Suppressor macrophage treated with lipopolysaccharide for 4 hours (primary cell): ENCODE data around the gene SMCO4.

Experiments used
- DNase-seq: peaks from one replicate; pipeline ENCODE4 v3.0.0-alpha.2; 2020

Gene SMCO4

GRCh38 chr11:93526641-93527583 lies 16.3 kb downstream of the SMCO4 start:
- DNase-seq: no peak

DNA sequence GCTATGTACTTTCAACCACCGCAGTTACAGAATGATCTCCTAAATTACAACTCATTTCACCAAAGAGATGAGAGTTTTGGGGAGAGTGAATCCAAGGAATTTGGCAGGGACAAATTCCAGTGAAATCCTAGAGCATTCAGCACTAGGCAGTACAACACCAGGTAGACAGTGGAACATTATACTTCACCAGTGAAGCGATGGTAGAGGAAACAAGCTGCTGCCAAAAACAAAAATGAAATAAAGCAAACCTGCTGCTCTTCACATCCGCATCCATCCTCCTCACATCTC lies 16.9 kb downstream of the SMCO4 start:
- DNase-seq: no peak

- peak; percentile 71 for DNase-seq
Measured at GRCh38 chr11:93525601-93526345, 17.4 kb downstream of the SMCO4 start.

- peak; percentile 74 for DNase-seq
Measured at GRCh38 chr11:93524858-93525257, 18.3 kb downstream of the SMCO4 start.

- no peak for DNase-seq
Measured at GRCh38 chr11:93524173-93524536, 19.0 kb downstream of the SMCO4 start.

DNA sequence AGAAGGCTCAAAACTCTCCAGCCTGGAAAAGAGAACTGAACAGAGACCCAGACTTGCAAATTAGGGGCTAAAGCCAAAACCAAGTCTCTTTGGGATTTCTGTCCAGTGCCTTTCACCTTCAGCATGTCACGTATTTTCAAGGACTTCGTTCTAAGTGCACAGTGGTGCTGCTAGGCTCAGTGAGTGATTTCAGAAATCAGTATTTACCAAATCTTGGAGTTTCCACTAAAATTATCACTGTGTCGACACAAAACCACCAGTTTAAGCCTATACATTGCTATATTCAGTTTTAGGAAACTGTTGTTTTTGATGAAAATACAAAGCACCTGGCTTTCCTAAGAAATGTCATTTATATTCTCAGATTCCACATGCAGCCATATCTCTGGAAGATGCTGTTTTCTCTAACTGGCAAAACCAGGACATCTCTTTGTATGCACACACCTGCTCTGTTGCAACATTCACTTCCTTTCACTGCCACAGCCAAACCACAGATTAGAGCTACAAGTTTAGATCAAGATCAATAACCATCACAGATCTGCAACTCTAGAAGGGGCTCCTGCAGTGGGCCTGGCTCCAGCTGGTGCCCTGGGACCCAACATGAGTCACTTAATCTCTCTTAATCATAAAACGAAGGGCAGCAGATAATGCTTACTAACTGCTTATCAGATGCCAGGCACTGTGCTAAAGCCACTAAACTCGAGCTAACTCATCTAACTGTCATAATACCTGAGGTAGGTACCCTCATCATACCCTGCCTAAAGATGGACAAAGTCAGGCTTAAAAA lies 22.3 kb downstream of the SMCO4 start:
- no peak for DNase-seq

DNA sequence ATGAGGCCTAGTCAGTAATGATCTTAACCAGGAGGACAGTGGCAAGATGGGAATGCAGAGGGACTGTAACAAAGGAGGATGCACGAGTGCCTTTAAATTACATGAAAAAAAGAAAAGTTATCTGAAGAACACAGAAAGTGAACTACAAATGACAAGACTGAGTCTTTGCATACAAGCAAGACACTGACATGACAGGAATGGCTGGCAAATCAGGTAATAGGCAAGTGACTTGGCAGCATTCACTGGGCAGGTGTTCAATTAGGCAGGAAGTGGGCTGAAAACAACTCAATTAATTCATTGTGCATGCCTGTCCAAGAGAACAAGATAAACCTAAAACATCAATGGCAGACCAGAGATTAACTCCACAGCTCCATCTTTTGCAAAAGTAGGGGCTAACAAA lies 24.0 kb downstream of the SMCO4 start:
- no peak for DNase-seq

DNA sequence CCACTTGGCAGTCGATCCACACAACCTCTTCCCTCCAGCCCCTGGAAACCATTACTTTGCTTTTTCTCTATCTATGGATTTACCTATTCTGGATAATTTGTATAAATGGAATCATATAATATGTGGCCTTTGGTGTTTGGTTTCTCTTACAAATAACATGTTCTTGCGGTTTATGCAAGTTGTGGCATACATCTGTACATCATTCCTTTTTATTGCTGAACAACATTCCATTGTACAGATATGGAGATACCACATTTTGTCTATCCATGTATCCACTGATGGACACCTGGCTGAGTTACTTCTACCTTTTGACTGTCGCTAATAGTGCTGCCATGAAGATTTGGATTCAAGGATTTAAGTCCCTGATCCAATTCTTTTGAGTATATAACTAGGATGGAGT lies 25.1 kb downstream of the SMCO4 start:
- DNase-seq: no peak

DNA sequence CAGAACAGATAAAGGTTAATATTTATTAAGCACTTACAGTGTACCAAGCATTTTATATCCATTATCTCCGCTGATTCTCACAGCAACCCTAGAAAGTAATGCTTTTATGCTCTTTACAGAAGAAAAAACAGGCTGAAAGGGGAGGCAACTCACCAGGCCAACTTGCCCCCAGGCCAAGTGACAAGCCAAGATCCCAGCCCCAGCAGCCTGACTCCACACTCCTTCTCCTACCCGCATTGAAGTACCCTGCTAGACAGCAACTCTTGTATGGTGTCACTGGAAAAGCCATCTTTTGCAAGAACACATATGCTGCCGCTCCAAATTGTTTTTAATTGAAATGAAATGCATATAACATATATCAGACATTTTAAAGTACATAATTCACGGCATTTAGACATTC lies 25.6 kb downstream of the SMCO4 start:
- no peak for DNase-seq

GRCh38 chr11:93517041-93517440 lies 26.1 kb downstream of the SMCO4 start:
- no peak for DNase-seq

DNA sequence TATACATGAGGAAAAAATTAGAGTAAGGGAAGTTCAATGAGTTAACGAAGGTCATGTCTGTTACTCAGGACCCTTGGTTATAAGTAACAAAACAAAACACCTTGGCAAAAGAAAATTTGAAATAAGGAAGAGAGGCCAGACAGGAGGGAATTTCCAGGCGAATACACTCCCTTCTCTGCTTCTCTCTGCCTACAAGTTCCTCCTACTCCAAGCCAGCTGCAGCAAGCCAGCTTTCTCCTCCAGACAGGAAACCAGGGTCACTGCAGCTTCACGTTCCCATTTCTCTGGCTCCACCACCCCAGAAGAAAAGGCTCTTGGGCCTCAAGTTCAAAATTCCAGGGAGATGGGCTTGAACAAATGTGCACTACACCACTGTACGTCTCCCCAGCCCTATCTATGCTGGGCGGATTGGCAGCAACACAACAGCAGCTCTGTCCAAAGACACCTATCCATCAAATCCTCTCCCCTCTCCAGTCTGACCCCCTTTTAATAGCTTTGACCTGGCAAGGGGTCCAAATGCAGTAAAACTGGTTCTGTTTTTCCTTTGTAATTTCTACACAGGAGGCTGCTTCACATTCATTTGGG lies 27.7 kb downstream of the SMCO4 start:
- peak; percentile 42 for DNase-seq

DNA sequence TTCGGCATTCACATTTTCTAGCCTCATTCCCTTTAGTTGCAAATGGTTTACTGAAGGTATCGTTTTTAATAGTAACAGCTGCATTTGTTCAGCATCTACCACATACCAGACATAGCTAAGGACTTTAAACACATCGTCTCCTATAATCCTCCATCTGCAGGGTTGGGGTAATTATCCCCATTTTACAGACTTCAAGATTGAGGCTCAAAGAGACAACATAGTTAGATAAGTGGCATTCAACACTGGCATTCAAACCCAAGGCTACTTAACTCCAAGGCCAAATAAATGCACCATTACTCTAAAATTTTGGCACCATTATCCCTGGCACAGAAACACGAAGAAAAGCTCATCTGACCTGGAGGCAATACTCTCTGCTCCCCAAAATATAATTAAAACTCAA lies 28.5 kb downstream of the SMCO4 start:
- DNase-seq: no peak

- DNase-seq: no peak
Measured at GRCh38 chr11:93513772-93514171, 29.4 kb downstream of the SMCO4 start.

DNA sequence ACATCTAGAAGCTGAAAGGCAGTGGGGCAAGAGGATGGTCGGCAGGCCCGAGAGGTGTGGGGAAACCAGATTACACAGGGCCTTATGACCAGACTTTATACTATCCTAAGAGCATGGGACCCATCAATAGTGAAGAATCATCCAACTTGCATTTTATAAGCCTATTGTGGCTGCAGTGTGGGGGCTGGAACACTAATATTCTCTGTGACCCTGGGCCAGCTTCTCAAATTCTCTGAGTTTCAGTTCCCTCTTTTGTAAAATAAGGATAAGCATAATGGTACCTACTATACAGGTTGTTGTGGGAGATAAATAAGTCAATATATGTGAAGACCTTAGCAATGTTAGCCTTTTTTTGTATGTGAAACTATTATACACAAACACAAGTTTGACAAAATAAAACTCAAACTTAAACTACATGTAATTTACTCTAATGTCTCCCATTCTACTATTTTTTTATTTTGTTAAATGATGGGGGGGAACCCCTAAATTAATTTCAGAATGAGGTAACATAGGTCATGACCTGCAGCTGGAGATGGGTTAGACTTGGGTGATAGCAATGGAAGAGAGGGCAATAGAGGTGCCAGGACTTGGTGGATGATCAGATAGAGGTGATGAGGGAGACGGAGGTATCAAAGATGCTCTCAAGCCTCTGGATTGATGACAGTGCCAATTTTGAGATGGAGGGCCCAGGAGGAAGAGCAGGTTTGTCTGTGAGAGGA lies 30.1 kb downstream of the SMCO4 start:
- DNase-seq: peak; percentile 38

DNA sequence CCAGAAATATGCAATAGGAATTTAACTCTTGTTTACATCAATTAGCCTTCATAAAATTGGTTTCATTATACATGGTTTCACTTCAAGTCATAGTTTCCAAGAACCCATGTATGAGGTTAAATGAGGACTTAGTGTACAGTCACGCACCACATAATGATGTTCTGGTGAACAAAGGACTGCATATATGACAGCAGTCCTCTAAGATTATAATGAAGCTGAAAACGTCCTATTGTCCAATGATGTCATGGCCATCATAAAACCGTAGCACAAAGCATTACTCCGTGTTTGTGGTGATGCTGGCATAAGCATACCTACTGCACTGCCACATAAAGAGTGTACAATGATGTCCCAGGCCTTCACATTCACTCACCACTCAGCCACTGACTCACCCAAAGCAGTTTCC lies 31.1 kb downstream of the SMCO4 start:
- peak; percentile 31 for DNase-seq

- no peak for DNase-seq
Measured at GRCh38 chr11:93510196-93510873, 32.9 kb downstream of the SMCO4 start.

DNA sequence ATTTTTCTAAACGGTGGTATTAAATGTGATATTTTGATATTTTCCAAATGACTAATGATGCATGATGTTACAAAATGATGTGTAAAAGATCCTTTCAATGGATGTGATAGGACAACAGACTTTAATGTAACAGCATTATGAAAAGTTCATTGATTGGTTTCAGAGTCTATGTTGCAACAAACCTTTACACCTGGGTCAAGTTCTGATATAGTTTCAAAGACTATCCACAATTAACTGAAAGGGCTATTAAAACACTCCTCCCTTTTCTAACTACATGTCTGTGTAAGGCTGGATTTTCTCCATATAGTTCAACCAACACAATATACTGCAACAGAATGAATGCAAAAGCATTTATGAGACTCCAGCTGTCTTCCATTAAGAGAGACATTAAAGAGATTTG lies 35.7 kb downstream of the SMCO4 start:
- no peak for DNase-seq

DNA sequence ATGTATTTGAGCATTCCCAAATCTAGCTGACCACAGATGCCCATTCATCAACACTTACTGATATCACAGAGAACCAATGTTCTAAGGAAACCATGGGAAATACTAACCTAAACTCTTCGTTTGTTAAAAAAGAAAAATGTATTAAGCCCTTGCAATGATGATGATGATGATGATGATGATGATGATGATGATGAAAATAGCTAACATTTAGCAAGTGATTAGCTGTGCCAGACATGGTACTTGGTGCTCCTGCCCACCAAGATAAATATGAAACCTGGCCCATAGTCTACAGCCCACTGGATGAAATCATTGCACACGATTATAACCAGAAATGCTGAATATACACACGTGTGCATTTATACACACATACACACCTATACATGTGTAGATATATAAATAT lies 37.5 kb downstream of the SMCO4 start:
- DNase-seq: no peak

DNA sequence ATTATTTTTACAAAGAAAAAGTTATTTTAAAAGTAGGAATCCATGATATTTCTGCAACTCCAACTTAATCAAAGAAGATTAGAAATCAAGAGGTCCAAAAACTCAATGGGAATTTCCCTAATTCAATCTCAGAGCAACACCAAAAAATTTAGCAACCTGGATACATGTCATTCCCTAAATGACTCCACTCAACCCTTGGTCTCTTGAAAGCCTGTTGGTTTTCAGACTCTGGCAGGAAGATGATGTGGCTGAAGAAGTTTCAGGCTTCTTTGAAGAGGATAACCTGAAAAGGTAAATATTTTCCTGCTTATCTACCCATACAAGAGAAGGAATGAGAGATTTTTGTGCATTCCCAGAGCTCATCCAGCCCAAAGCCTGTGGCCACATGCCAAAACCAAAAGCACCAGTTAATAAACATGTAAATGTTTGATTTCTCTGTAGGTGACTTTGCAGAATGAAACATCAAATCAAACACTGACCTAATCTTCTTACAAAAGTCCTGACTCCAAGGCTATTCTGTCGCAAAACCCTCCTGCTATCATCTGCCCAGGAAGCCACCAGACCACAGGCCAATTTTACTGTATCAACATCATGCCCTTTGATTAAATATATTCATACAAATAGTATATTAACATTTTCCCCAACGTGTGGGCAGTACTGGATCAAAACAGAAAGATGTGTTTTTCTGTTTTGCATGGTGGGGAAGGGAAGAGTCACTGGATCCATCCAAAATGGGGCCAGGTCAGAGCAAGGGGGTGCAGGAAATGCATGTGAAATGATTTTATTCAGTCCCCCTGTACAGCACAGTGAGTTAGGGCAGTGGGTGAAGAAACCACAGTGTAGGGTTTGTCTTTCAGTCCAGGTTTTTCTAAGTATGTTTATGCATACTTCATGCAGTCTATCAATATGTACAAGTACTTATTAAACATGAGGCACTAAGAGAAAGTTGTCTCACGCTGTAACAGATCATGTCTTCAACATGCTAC lies 38.8 kb downstream of the SMCO4 start:
- DNase-seq: no peak

DNA sequence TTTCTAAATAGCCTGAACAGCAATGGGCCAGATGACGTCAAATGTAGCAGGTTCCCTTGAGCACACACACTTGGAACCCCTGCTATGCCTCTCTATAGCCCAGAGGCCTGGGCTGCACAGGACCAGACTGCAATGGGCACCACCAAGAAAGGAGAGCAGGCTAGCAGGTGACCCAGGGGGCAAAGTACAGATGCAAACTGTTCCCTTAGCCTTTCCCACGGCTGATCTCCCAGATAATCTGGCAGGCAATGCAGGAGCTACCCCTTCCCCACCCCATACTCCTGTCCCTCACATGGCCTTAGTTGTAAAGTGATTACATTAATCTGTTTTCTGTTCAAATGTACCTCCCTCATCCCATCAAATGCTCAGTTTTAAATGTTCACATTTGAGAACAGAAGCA lies 41.3 kb downstream of the SMCO4 start:
- no peak for DNase-seq

- no peak for DNase-seq
Measured at GRCh38 chr11:93500759-93501158, 42.4 kb downstream of the SMCO4 start.
